Measurements from ENCODE around the gene UHRF2. TPM values are rescaled to one million over a fixed set of nuclear protein-coding genes. Genes with fewer than 3 reads are reported as not detected.

The UHRF2 gene
- total and polyA plus RNA-seq, 12 donors = 9.6 to 19.7 (median 13.1) TPM

- Histone ChIP-seq H3K9me3 (no peaks in the 10 kb centered on the region), H3K4me3 (no peak overlapping the region), H3K4me1 (peaks cover 3 to 53% (median 31%) of the 10 kb centered on the region in 9 donors), H3K27ac (no peak overlapping the region), H3K36me3 (peaks cover 0 to 21% (median 0%) of the 10 kb centered on the region in 9 donors), H3K27me3 (no peaks in the 10 kb centered on the region)
- DNase-seq (no peak), ATAC-seq (no peak)
- no peak for TF ChIP-seq CTCF (IDR thresholded peaks at IDR 0.05)
- intact Hi-C loops (cut with DNase I) = loop anchor here in 4 of 10 donors (10.0 kb wide), 2 partner anchors 268 to 338 kb away; partner anchors contain the start of gene KDM4C (in 2 of the 4)
- WGBS, 2 donors = 58 to 74% methylated on average over 3 of the region's 3 CpGs
Observed at GRCh38 chr9:6417186-6417585, 4.2 kb downstream of the UHRF2 start.

DNA sequence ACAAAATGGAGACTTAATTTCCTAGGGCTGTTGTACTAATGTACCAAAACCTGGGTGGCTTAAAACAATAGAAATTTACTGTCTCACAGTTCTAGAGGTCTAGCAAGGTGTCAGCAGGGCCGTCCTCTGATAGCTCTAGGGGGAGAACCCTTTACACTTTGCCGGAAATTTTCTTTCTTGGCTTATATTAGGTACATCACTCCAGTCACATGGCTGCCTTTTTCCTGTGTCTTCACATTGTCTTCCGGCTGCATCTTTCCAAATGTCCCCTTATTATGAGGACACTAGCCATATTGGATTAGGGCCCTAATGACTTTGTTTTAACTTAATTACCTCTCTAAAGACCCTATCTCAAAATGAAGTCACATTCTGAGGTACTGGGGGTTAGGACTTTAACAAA lies 5.8 kb downstream of the UHRF2 start:
- H3K27ac ChIP-seq = no peak overlapping the region
- peaks cover 0 to 28% (median 0%) of the 10 kb centered on the region in 9 donors for H3K36me3 ChIP-seq
- DNase-seq (no peak), ATAC-seq (no peak)
- H3K4me3 ChIP-seq = no peak overlapping the region
- intact Hi-C loops (cut with DNase I) = loop anchor here in 4 of 10 donors (10.0 kb wide), 2 partner anchors 266 to 336 kb away; partner anchors contain the start of gene KDM4C (in 2 of the 4)
- TF ChIP-seq CTCF (IDR thresholded peaks at IDR 0.05) = no peak
- no peaks in the 10 kb centered on the region for H3K27me3 ChIP-seq
- WGBS, 2 donors = 65 to 74% methylated on average over 3 of the region's 3 CpGs
- H3K4me1 ChIP-seq = peaks cover 3 to 51% (median 31%) of the 10 kb centered on the region in 9 donors
- no peaks in the 10 kb centered on the region for H3K9me3 ChIP-seq

DNA sequence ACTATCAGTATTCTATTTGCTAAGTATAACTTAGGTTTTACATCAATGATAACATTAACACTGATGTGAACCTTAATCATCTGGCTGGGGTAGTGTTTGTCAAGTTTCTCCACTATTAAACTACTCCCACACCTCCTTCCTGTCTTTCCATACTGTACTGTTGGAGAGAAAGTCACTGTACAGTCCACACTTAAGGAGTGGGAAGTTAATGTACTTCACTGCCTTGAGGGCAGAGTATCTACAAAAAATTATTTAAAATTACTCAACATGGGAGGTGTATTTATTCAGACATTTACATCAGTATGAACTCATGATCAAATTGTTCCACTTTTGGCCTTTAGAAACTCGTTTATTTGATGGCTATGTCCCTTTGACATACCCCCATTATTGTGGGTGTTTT lies 11.9 kb downstream of the UHRF2 start:
- Histone ChIP-seq H3K4me3 (no peak overlapping the region), H3K27ac (no peak overlapping the region), H3K9me3 (no peaks in the 10 kb centered on the region), H3K4me1 (peaks cover 0 to 41% (median 14%) of the 10 kb centered on the region in 9 donors), H3K36me3 (peaks cover 0 to 35% (median 0%) of the 10 kb centered on the region in 9 donors), H3K27me3 (no peaks in the 10 kb centered on the region)
- no peak for DNase-seq
- no peak for ATAC-seq
- no peak for TF ChIP-seq CTCF (IDR thresholded peaks at IDR 0.05)
- WGBS, 2 donors = 68 to 74% methylated on average over 1 of the region's 1 CpG
- intact Hi-C loops (cut with DNase I) = no loop called here

DNA sequence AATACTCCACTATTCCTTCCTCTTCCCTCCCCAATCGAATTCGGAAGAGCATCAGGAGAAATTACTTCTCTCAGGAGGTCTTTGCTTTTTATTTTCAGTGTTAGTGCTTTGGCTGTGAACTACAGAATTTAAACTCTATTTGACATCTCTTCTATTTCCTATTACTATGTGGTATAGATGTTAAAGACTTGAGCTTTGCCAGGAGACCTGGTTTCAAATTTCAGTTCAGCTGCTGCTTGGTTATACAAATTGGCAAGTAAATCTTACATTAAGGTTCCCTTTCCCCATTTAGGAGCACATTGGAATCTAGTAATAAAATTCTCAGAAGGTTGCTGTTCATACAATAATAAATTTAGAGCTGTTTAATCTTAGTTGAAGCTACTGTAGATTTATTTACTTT lies 13.1 kb downstream of the UHRF2 start:
- Histone ChIP-seq H3K27ac (no peak overlapping the region), H3K4me1 (peaks cover 0 to 53% (median 16%) of the 10 kb centered on the region in 9 donors), H3K36me3 (peaks cover 0 to 35% (median 0%) of the 10 kb centered on the region in 9 donors), H3K9me3 (no peaks in the 10 kb centered on the region), H3K4me3 (no peak overlapping the region), H3K27me3 (no peaks in the 10 kb centered on the region)
- ATAC-seq (no peak), DNase-seq (no peak)
- intact Hi-C loops (cut with DNase I) = no loop called here
- TF ChIP-seq CTCF (IDR thresholded peaks at IDR 0.05) = no peak
- 81 to 82% methylated on average over 2 of the region's 2 CpGs for WGBS, 2 donors

Data from heart right ventricle (tissue), 16 donors.